Stimulated activated CD4-positive, alpha-beta T cell treated with anti-CD3 and anti-CD28 coated beads, Interleukin-12 subunit alpha, Interleukin-12 subunit beta, amount 100 ng/mL, for 4 hours (primary cell): ENCODE data around the gene PSMB8.

ENCODE experiments used
- DNase-seq: peaks from one replicate; pipeline ENCODE4 v3.0.0-alpha.2; 2020

Gene PSMB8

DNA sequence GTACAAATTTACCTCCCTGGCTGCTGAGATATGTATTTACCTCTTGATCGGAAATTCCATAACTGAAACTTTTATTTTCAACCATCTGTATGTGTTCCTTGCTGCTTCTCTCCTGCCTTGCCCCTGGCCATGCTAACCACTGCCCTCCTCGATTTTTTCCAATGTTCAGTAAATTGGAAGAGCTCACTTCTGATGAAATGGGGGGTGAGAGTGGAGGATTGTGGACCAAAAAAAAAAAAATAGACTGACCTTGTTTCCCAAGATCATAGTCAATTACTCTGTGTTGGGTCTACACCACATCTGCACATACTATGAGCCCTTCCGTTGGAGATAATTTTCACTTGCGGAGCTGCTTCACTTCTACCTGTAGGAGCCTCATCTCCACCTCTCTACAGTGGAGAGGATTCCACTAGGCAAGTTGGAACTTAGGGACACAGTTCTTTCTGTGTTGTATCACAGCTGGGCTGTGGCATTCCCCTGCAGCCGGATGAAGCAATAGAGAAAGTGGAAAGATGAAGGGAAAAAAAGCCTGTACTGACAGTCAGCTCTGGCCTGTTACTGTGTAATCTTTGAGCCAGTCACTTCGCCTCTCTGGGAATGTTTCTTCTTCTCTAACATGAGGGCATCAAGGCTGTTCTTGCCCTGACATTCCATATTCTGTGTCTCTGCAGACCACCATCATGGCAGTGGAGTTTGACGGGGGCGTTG lies 11.8 kb upstream of the PSMB8 start:
- no peak for DNase-seq

DNA sequence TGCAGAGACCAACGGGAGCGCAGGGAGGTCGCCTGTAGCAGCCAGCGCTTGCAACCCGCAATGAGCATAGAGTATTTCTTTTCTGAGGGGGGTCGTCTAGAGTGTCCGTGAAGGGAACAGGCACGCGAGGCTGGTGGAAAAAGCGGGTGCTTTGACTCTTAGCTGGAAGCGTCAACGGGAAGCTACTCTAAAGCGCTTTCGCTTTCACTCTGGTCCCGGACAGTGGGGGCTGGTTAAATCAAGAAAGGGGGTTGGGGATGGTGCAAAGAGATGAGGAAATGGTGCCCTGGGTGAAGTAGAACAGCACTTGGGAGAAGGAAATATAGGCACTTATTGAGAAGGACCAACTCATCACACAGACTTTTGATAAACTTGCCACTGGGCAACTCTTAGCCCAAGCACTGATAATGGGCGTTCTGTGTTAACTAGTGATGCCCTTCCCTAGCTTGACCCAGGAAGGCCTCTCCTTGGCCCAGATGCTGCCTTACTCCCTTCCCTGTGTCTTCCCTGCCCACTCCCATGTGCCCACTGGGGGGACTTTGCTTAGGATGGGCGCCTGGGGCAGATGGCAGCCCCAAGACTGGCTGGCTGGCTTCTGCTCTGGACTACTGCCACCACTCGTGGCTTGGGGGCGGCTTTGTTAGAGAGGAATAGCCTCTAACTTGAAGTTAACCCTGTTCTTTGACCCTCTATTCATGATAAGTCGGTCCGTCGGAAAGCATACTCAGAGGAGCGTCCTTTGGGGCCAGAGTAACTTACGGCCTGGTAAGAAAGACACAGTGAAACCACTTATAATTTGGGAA lies 10.7 kb upstream of the PSMB8 start:
- peak; percentile 61 for DNase-seq

DNA sequence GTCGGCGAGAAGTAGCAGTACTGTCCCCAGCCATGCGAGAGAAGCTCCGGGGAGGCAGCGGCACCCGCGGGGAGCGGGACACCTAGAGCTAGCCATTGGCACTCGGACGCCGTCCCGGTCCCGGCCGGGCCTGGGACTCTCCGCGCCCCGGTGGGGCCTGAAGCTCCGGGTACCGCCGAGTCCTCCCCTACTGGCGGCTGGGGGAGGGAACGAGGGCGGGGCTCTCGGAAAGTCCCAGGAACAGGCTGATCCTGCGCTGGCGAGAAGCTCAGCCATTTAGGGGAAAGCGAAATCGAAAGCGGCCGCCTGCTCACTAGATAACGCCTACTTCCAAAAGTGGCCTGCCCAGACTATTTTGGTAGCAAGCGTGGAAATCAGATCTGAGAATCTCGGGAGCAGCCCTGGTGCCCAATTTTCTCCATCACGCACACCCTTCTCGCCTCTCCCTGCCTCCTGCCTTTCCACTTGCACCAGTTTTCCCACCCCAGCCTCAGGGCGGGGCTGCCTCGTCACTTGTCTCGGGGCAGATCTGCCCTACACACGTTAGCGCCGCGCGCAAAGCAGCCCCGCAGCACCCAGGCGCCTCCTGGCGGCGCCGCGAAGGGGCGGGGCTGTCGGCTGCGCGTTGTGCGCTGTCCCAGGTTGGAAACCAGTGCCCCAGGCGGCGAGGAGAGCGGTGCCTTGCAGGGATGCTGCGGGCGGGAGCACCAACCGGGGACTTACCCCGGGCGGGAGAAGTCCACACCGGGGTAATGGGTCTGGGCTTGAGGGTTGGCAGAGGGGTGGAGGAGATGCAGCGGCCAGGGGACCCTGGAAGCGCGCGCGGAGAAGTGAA lies 9.9 kb upstream of the PSMB8 start, which contains the start of the genes PSMB9 and TAP1:
PSMB9 (plus strand) TSS at position 652 of the 835 bp plus-strand sequence; CDS start at position 690, 38 bp downstream.
TAP1 (minus strand) TSS at position 164 of the 835 bp plus-strand sequence; CDS start at position 96, 68 bp downstream.
- peak; percentile 95 for DNase-seq

DNA sequence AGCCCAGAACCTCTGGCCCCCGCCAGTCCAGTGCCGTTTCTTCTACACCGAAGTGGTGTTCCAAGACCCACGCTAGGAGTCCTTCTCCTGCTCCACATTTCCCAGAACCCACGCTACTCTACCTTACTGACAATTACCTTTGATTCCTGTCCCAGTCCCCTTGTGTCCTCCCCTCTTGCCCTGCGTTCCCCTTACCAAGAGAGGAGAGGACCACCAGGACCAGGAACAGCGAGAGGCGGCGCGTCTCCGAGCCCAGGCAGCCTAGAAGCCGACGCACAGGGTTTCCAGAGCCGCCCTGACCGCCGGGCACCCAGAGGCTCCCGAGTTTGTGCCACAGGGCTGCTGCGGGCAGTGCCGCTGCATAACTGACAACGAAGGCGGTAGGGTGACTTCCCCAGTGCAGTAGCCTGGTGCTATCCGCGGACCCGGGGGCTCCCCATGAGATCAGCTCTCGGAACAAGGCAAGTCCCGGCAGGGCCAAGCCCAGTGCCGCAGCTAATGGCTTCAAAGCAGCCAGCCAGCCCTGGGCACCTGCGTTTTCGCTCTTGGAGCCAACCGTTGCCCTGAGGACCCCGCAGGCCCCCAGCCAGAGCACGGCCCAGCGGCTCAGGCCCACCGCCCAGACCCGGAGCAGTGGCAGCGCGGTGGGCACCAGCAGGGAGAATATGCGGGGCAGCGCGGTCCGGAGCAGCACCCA lies 9.1 kb upstream of the PSMB8 start:
- peak; percentile 54 for DNase-seq

DNA sequence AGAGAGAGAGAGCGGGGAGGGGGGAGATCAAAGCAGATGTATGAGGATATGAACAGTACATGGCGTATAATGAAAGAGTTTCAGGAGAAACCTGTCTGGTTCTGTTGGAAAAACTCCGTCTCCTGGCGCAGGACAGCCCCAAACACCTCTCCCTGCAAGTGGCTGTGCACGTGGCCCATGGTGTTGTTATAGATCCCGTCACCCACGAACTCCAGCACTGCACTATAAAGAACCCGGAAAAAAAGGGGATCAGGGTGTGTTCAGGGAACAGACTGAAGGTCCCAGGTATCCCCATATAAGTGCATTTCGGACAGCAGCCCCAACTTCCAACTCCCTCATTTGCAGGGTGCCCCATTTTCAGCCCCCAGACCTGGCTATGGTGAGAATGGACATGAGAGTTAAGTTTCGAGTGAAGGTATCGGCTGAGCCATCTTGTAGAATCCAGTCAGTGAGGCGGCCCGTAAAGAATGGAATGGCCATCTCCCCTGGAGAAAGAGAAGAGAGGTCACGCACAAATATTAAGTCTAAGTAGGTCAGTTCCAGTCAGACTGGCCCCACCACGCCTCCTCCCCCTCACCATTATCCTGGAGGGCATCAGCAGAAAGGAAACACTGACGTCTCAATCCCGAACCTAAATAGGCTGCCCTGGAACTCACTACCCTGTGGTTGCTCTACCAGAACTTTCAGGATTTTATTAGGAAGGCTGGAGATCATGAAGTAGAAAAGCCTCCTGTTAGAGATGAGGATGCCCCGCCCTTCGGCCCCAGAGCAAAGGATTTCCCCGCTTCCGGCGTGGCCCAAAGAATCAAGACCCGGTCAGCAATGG lies 8.4 kb upstream of the PSMB8 start:
- DNase-seq = peak; percentile 44

DNA sequence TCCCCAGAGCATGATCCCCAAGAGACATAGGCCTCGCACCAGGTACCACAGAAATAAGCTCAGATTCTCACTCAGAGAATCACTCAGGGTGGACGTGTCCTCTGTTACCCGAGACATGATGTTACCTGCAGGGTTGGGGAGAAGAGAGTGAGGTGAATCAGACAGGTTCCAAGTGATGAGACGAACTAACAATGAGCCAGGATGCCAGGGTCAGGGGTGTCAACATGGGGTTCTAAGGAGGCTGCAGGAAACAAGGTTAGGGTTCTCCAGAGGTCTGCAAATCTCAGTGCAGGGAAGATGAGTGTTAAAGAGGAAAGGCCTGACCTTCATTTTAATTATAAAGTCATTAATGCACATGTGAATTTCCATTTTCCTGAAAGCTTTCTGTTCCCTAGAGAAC lies 7.2 kb upstream of the PSMB8 start:
- no peak for DNase-seq

DNA sequence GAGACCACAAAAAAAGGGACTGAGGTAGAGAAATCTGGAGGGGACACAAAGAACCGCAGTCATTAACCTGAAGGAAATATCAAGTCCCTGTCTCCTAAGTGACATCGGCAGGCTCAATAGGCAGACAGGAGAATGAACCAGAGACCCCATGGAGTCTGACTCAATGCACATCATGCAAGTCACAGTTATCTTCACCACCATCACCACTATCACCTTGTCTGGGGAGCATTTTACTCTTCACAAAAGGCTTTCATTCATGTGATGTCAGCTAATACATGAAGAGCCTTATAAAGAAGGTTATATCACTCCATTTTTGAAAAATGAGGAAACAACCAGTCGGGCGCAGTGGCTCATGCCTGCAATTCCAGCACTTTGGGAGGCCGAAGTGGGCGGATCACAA lies 5.3 kb upstream of the PSMB8 start:
- no peak for DNase-seq

DNA sequence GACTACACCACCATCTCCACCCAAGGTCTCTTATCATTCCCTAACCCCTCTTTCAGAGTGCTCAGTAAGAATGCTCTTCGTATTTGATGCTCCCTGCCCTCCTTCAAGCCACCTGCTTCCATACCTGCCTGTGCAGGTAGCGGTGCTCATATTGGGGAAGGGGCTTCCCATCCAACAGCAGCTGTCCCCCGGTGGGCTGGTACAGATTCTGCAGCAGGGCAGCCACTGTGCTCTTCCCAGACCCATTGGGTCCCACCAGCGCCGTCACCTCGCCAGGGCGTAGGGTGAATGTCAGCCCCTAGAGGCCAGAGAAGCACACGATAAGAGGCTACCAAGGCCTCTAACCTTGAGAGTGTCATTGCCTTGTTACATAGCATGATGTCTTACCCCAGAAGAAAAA lies 3.9 kb upstream of the PSMB8 start:
- no peak for DNase-seq

DNA sequence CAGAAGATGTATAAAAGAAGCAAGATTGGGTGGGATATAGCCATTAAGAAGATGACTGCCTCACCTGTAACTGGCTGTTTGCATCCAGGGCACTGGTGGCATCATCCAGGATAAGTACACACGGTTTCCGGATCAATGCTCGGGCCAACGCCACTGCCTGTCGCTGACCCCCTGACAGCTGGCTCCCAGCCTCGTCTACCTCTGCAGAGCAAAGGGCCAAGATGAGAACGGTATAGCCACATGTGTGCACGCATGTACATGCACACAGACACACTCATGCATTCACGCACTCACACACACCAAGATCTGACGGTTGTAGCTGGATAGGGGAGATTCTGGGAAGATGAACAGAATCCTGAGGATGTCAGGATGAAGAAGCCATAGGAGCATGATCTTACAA lies 3.2 kb upstream of the PSMB8 start:
- no peak for DNase-seq

DNA sequence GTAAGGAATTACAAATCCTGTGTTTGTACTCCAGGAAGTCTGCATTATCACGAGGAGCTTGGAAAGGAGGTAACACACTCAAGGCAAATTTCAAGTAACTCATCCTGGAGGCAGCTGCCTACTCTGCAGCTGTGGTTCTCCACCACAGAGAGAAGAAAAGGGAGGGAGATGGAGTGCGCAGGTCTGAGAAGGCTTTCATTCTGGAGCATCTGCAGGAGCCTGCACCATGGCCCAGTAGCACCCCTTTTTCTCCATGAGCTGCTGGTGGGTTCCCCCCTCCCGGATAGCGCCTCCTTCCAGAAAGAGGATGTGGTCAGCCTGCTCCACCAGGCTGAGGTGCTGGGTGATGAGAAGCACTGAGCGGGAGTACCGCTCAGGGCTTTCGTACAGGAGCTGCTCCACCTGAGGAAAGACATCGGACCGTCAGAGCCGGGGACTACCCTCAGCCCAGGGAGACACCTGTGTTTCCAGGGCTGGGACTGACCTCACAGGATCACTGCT lies 1.6 kb upstream of the PSMB8 start:
- DNase-seq = peak; percentile 28

DNA sequence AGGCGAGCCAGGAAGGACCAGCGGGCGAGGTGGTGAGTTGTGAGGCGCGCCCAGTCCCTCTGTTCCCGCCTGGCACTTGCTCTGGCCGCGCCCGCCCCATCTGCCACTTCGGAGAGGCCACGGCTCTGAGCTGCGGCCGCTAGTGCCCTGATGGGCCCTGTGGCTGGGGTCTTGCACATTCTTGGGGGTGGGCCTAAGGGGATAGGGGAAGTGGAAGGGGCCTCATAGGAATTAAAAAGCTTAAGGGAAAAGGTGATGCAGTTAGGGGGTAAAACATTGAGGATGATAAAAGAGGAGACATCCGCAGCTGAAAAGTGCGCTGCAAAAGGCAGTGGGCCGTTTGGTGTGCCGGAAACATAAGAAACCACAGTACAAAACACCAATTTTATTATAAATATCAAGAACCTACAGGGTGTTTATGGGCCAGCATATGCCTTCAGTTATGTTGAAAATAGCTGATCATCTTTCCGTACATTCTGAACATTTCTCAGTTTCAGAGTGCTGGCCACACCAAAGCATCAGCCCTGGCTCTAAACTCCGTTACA lies 1.1 kb upstream of the PSMB8 start:
- DNase-seq = no peak

DNA sequence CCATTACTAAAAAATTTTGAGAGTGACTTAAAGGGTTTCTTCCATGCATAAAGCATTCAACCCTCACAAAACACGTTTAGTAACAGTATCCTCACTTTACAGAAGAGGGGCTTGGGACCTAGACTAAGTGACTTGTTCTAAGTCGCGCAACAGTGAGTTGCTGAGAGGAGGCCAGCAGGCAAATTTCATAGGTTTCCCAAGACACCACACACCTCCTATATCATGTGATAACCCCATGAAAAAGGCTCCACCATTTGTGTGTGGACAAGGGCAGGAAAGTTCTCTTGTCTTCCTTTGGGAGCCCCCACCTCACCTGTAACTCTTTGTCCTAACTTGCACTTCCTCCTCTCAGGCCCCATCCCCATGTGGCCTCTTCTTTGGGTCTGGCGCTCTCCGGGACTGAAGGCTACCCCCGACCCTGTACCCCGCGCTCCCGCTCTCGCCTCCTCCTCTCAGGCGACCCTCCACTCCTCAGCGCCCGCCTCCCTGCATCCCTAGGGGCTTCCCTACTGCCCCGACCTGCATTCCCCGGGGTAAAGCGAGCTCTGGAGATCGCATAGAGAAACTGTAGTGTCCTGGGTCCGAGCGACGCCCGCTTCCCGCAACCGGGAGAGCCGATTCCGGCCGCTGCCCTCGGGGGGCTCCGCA lies 392 bp downstream of the PSMB8 start:
- no peak for DNase-seq

DNA sequence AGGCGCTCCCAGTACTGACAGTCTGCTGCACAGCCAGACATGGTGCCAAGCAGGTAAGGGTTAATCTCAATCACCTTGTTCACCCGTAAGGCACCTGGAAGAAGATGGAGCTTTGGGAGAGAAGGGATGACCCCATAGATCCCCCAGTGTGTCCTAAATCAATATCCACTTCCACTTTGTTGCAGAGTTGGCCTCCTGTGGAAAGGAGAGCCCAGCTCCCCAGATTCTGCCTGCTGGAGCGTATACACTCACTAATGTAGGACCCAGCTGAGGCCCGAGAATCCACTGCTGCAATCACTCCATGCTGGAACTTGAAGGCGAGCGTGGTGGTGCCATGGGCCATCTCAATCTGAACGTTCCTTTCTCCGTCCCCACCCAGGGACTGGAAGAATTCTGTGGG lies 1.2 kb downstream of the PSMB8 start:
- no peak for DNase-seq

DNA sequence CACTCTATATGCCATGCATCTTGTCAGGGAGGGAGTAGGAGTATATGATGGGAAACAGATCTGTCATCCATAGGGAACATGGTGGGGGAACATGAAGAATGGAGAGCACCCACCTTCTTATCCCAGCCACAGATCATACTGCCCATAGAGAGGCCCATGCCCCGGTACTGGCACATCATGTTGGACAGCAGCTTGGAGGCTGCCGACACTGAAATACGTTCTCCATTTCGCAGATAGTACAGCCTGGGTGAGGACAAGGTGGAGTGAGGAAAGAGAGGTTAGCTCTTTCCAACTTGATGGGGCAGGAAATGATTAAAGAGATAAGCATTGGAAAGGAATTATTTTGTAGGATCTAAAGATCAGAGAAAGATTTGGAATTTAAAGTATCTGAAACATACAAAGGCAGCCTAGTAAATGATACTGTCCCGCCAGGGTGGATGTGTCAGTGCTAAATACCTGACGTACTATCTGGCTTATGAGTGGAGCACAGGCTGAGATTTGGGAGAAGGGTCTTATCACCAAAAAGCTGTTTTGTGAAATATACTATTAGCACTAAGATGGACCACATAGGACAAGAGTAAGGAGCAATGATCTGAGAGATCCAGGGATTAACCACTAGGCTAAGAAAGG lies 1.7 kb downstream of the PSMB8 start:
- no peak for DNase-seq

DNA sequence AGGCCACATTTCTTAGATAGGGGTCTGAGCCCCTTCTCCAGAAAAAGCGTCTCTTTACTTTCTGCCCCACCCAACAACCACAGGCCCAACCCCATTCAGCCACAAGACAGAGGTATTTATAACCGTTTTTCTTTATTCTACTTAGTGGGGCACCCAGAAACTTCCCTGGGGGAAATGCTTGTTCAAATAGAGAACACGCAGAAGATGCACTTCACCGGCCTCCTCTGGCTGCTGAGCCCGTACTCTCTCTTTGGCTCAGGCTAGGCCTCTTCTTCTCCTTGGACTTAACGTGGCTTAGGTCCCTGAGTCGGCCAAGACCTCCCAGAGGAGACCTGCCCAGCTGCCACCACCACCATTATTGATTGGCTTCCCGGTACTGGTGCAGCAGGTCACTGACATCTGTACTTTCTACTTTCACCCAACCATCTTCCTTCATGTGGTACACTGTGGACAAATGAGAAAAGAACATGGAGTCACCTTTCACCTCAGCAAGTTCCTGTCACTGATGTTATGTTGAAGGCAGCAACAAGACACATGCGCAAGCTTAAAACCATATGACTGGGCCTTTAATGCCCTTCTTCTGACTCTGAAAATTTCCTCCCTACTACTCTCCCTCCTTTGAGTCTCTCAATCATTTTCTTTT lies 3.1 kb downstream of the PSMB8 start:
- DNase-seq = peak; percentile 22

DNA sequence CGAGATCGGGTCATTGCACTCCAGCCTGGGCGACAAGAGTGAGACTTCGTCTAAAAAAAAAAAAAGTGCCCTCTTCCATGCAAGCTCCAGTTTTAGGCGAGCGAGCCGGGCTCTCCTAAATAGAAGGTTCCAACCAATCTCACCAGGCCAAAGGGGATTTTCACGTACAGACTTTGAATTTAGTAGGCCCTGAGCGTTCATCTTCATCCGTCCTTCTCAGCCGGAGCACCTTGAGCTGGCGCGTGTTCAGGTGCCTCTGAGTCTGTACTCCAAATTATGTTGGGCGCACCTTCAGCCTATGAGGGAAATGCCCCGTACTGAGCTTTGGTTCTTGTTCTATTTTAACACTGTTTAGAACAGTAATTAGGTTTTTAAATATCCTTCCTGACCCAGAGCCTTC lies 4.5 kb downstream of the PSMB8 start:
- no peak for DNase-seq

DNA sequence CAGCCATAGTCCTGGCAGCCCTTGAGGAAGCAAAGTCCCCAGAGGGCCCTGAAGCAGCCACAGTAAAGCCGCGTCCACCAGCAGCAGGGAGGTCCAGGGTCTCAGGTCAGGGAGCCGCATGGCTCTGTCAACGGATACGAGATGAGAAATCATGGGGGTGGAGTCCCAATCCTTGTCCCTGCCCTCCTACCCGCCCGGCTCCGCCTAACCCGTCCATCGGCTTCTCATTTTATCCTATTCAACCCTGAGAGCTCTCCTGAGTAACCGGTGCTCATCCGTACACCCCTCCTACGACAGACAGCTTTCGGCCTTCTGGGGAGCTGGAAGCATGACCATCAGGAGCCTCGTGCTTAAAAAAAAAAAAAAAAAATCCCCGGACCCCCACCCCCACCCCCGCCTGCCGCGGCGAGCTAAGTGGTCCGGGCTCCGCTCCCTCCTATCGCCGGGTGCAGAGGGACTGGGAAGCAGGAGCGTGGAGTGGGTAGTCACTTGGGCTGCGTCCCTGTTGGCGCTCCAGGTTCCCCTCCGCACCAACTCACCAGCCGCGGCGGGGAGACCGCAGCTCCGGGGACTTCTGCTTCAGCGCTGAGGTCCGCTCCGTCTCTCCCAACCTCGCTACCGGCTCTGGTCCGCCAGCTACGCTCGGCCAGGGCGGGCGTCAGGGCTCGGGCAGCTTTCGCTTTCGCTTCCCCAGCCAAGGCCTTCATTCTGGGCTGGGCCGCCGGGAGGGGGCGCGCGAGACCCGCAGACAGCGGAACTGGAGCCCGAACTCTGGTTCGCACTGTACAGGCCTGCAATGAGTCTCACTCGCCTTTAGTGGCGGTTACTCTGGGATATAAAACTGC lies 5.5 kb downstream of the PSMB8 start, which contains the start of gene TAP2:
TAP2 (minus strand) TSS at position 626 of the 845 bp plus-strand sequence; CDS start at position 120, 506 bp downstream.
- DNase-seq = peak; percentile 99

DNA sequence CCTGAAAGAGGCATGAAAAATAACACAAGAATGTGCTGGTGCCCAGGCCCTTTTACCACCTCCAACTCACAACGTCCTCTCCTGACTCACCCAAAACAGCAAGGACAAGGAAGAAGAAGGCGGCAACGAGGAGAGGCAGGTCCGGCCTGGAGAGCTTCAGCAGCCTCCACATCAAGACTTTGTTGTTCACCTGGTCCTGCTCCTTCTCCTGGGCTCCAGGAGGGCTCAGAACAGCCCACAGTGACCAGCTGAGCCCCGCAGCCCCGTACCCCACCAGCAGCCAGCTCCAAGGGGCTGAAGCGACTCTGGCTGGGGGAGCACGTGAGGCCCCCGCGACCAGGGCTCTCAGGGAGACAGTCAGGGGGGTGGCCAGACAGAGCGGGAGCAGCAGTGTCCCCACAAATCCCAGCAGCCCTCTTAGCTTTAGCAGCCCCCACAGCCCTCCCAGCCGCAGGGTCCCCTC lies 6.2 kb downstream of the PSMB8 start:
- no peak for DNase-seq
